HEK293 (cell line): ENCODE data around the gene MC1R.

Experiments used
- FEZF1 ChIP-seq: fragments of 450-650 bp; formaldehyde crosslinking; IDR thresholded peaks from 2 replicates; pipeline ENCODE4 v1.5.1; 2016; ENCODE audit warnings: missing biosample characterization, missing genetic modification characterization
- PRDM10 ChIP-seq: fragments of 450-650 bp; formaldehyde crosslinking; IDR thresholded peaks from 2 replicates; pipeline ENCODE4 v1.5.1; 2016; ENCODE audit warnings: missing biosample characterization, missing genetic modification characterization
- SP7 ChIP-seq: fragments of 450-650 bp; formaldehyde crosslinking; IDR thresholded peaks from 2 replicates; pipeline ENCODE4 v1.5.1; 2016; ENCODE audit warnings: missing biosample characterization, missing genetic modification characterization
- ZBTB21 ChIP-seq: fragments of 450-650 bp; formaldehyde crosslinking; IDR thresholded peaks from 2 replicates; pipeline ENCODE4 v1.5.1; 2017; ENCODE audit warnings: missing biosample characterization, missing genetic modification characterization
- ZFP41 ChIP-seq: fragments of 450-650 bp; formaldehyde crosslinking; IDR thresholded peaks from 2 replicates; pipeline ENCODE4 v1.5.1; 2016; ENCODE audit warnings: missing biosample characterization, missing genetic modification characterization, borderline replicate concordance
- ZNF335 ChIP-seq: fragments of 450-650 bp; formaldehyde crosslinking; conservative IDR thresholded peaks from 2 replicates; pipeline ENCODE4 v1.5.1; 2016; ENCODE audit warnings: missing biosample characterization, missing genetic modification characterization
- TF ChIP-seq, protein P1 (sequence below): fragments of 450-650 bp; formaldehyde crosslinking; IDR thresholded peaks from 2 replicates; pipeline ENCODE4 v1.5.1; 2016; ENCODE audit warnings: missing biosample characterization, missing genetic modification characterization

DNA sequence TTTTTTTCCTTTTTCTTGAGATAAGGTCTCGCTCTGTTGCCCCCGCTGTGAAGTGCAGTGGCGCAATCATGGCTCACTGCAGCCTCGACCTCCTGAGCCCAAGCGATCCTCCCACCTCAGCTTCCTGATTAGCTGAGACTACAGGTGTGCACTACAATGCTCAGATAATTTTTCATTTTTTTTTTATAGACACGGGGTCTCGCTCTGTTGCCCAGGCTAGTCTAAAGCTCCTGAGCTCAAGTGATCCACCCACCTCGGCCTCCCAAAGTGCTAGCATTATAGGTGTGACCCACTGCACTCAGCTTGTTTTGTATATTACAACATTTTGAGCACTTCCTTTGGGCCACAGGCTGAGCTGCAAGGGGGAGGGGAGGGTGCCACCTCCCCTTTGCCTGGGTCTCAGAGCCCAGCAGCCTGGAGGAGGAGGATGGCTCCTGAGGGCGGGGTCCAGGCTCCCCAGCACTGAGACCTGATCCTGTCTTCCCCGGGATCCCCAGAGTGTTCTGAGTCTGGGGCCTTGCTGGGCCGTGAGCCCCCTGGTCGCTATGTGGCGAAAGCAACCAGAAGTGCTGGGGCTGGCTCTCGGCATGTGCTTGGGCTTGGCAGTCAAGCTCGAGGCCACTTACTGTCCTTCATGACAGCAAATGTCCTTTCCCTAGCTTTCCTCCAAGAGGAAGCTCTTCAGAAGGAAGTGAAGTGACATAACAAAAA lies 38.0 kb downstream of the MC1R start:
- TF ChIP-seq, protein P1, sequence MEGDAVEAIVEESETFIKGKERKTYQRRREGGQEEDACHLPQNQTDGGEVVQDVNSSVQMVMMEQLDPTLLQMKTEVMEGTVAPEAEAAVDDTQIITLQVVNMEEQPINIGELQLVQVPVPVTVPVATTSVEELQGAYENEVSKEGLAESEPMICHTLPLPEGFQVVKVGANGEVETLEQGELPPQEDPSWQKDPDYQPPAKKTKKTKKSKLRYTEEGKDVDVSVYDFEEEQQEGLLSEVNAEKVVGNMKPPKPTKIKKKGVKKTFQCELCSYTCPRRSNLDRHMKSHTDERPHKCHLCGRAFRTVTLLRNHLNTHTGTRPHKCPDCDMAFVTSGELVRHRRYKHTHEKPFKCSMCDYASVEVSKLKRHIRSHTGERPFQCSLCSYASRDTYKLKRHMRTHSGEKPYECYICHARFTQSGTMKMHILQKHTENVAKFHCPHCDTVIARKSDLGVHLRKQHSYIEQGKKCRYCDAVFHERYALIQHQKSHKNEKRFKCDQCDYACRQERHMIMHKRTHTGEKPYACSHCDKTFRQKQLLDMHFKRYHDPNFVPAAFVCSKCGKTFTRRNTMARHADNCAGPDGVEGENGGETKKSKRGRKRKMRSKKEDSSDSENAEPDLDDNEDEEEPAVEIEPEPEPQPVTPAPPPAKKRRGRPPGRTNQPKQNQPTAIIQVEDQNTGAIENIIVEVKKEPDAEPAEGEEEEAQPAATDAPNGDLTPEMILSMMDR (tag by site-specific recombination) = no peak
- TF ChIP-seq ZFP41 (tag by site-specific recombination) (no peak), ZNF335 (tag by site-specific recombination) (no peak), SP7 (tag by site-specific recombination) (no peak), FEZF1 (tag by site-specific recombination) (no peak), ZBTB21 (tag by site-specific recombination) (no peak), PRDM10 (no peak)
